ENCODE data around the gene CCDC88A. TPM values are rescaled to one million over a fixed set of nuclear protein-coding genes. Genes with fewer than 3 reads are reported as not detected.
A peak's percentile ranks its signal among the peaks of the same experiment; 100 is the strongest.

Gene CCDC88A
- total and polyA plus RNA-seq, 2 experiments from 2014 or later = 144 to 169 TPM

GRCh38 chr2:55420439-55420725 lies 726 bp upstream of the CCDC88A start:
- no peak overlapping the region for H3K27ac ChIP-seq (ENCODE audit: low read depth)
- DNase-seq (ENCODE audit: low spot score) (no peak), ATAC-seq (no peak)
- no peaks in the 10 kb centered on the region for H3K36me3 ChIP-seq (ENCODE audit: insufficient read depth)
- peaks cover 14% of the 10 kb centered on the region for H3K4me1 ChIP-seq (ENCODE audit: insufficient read depth)
- H3K4me2 ChIP-seq = peak overlapping the region; percentile 79
- Mint-ChIP-seq H3K27me3 (ENCODE audit: insufficient read depth, low read depth, poor library complexity) (peaks cover 4% of the 10 kb centered on the region), H3K27ac (no peak overlapping the region), H3K9me3 (no peaks in the 10 kb centered on the region), H3K4me3 (peak overlapping the region; percentile 90), H3K4me1 (peaks cover 19% of the 10 kb centered on the region), H3K36me3 (ENCODE audit: low read depth) (no peaks in the 10 kb centered on the region; the same call in 2 of the 3 replicates)
- no peaks in the 10 kb centered on the region for H3K27me3 ChIP-seq (ENCODE audit: insufficient read depth)
- H2AFZ ChIP-seq = peak overlapping the region; percentile 90
- peak overlapping the region; percentile 56 for H3K4me3 ChIP-seq
- H4K20me1 ChIP-seq (replicated peaks; ENCODE audit: insufficient read depth) = 0 out of 2 replicates have a peak, but pooled peaks cover 2% of the 10 kb centered on the region
- H3F3A ChIP-seq (replicated peaks; ENCODE audit: low read depth) = no peaks in the 10 kb centered on the region
- H3K9me2 ChIP-seq (ENCODE audit: insufficient read depth) = no peaks in the 10 kb centered on the region
- TF ChIP-seq NANOG (IDR thresholded peaks at IDR 0.05; ENCODE audit: borderline replicate concordance) = no peak
- TF ChIP-seq JUNB (IDR thresholded peaks at IDR 0.05; ENCODE audit: unreplicated experiment) = no peak
- no peak for TF ChIP-seq STAT1 (IDR thresholded peaks at IDR 0.05; ENCODE audit: unreplicated experiment)
- no peak for TF ChIP-seq CREB1 (CRISPR knock-in tag; IDR thresholded peaks at IDR 0.05; ENCODE audit: low read depth)
- no peak for TF ChIP-seq EZH2phosphoT487 (IDR thresholded peaks at IDR 0.05; ENCODE audit: unreplicated experiment)
- TF ChIP-seq CTCF (conservative IDR thresholded peaks at IDR 0.05; ENCODE audit: low read depth in 2 of 2) = no peak
- no peak for TF ChIP-seq ZNF331 (CRISPR knock-in tag; IDR thresholded peaks at IDR 0.05; ENCODE audit: low read depth)
- no peak for TF ChIP-seq ETS1 (IDR thresholded peaks at IDR 0.05)
- no peak for TF ChIP-seq ZNF462 (CRISPR knock-in tag; IDR thresholded peaks at IDR 0.05)
- no peak for TF ChIP-seq ZNF114 (CRISPR knock-in tag; IDR thresholded peaks at IDR 0.05)
- TF ChIP-seq POLR2AphosphoS5 (IDR thresholded peaks at IDR 0.05; ENCODE audit: low read depth) = no peak
- TF ChIP-seq REST (IDR thresholded peaks at IDR 0.05; ENCODE audit: unreplicated experiment) = no peak
- TF ChIP-seq EZH2 (IDR thresholded peaks at IDR 0.05; ENCODE audit: low read depth, unreplicated experiment) = no peak
- H3K79me2 ChIP-seq (replicated peaks; ENCODE audit: insufficient read depth) = peaks cover 35% of the 10 kb centered on the region
